ENCODE measurements around the gene SLC9A9. TPM values are rescaled to one million over a fixed set of nuclear protein-coding genes. Genes with fewer than 3 reads are reported as not detected.

Gene SLC9A9
- total RNA-seq, 1 experiment from 2014 or later: 1.5 TPM

DNA sequence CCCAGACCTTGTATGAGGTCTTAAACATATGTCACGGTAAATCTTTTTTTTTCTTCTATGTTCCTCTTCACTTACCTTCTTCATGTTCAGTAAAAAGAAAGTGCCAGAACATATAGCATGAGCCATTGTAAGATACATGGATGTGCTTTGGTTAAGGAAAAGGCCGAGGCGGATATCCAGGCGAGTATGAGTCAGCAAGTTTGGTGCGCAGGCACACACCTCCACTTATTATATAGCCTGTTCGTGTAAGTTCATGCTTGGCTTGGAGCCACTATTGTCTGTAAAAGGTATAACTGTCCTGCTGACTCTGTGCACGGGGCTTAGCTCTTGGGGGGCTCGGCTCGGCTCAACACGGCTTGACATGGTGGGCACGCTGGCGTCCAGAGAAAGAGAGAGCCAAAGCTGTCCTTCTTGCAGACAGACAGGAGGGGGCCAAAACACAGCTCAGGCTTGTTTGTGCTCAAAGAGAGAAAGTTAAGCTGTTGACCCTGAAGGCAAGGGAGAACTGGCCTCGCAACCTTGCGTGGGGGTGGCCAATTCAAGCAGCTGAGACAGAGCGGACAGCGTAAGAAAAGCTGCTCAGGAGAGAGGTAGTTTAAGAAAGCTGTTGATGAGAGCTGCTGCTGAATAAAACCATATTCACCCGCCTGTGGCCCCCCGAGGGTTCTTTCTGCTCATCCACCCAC lies 251.2 kb downstream of the SLC9A9 start:
- Mint-ChIP-seq H3K9me3 (ENCODE audit: low read depth, unreplicated experiment) (no peaks in the 10 kb centered on the region), H3K4me1 (ENCODE audit: low read depth, unreplicated experiment) (peaks cover 17% of the 10 kb centered on the region), H3K36me3 (ENCODE audit: insufficient read depth, unreplicated experiment) (no peaks in the 10 kb centered on the region), H3K27ac (ENCODE audit: unreplicated experiment) (no peak overlapping the region), H3K27me3 (ENCODE audit: unreplicated experiment) (peaks cover 4% of the 10 kb centered on the region), H3K4me3 (ENCODE audit: low read depth, unreplicated experiment) (no peak overlapping the region)
- BruUV-seq (replicated peaks): no TSS peak
- intact Hi-C loops (cut with micrococcal nuclease; ENCODE audit: unreplicated experiment): no loop called here
- CTCF ChIA-PET: interaction anchor here (0.7 to 2.0 kb wide), 3 partner anchors 9 to 332 kb away, joined by 3 to 6 read pairs (median 3); no protein-coding TSS in a partner anchor
- DNase-seq: no peak
- TF ChIP-seq, protein P1, sequence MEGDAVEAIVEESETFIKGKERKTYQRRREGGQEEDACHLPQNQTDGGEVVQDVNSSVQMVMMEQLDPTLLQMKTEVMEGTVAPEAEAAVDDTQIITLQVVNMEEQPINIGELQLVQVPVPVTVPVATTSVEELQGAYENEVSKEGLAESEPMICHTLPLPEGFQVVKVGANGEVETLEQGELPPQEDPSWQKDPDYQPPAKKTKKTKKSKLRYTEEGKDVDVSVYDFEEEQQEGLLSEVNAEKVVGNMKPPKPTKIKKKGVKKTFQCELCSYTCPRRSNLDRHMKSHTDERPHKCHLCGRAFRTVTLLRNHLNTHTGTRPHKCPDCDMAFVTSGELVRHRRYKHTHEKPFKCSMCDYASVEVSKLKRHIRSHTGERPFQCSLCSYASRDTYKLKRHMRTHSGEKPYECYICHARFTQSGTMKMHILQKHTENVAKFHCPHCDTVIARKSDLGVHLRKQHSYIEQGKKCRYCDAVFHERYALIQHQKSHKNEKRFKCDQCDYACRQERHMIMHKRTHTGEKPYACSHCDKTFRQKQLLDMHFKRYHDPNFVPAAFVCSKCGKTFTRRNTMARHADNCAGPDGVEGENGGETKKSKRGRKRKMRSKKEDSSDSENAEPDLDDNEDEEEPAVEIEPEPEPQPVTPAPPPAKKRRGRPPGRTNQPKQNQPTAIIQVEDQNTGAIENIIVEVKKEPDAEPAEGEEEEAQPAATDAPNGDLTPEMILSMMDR (IDR thresholded peaks at IDR 0.05; ENCODE audit: unreplicated experiment): no peak

DNA sequence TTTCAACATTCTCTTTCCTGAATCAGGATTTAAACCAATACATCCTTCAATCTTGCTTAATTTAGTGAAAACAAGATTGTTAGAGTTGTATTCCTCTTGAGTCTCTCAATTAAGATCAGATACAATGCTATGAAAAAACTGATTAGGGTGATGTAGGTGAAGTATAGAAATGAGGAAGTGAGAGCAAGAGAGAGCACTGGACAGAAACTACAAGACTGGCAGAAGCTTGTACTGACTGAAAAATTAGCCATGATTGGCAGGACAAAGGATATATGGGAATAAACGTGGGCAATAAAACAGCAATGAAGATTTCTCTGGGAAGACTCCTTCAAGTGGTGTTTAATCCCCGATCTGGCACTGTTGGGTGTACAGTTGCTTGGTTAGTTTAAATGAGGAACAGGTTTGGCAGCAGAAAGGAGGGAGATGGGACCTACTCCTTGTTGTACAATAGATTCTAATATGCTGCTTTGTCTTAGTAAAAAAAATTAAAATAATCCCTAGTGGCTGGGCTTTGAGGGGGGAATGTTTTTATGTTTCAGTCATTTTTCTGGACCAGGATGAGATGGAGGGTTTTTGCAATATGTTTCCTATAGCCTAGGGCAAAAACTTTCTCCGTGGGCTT lies 252.7 kb downstream of the SLC9A9 start:
- intact Hi-C loops (cut with micrococcal nuclease; ENCODE audit: unreplicated experiment): no loop called here
- peaks cover 17% of the 10 kb centered on the region for H3K4me1 Mint-ChIP-seq (ENCODE audit: low read depth, unreplicated experiment)
- H3K9me3 Mint-ChIP-seq (ENCODE audit: low read depth, unreplicated experiment): no peaks in the 10 kb centered on the region

DNA sequence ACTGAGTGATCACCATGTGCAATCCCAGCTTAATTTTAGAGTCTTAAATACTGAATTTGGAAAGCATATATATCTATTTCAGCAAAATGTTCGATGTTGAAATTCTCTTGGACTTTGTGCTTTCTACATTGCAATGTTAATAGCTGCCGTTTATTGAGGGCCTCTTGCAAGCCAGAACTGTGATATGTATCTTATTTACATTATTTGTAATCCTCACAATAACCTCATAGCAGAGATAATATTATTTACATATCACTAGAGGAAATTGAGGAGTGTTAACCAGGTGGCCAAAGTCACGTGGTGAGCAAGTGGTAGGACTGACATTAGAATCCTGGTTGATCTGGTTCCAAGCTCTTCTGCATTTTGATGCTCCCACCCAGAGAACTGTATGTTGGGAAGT lies 254.1 kb downstream of the SLC9A9 start:
- CTCF ChIA-PET: interaction anchor here (0.6 to 1.1 kb wide), 2 partner anchors 11 to 47 kb away, joined by 3 to 4 read pairs; no protein-coding TSS in a partner anchor
- intact Hi-C loops (cut with micrococcal nuclease; ENCODE audit: unreplicated experiment): no loop called here
- peaks cover 17% of the 10 kb centered on the region for H3K4me1 Mint-ChIP-seq (ENCODE audit: low read depth, unreplicated experiment)
- H3K36me3 Mint-ChIP-seq (ENCODE audit: insufficient read depth, unreplicated experiment): no peaks in the 10 kb centered on the region
- H3K4me3 Mint-ChIP-seq (ENCODE audit: low read depth, unreplicated experiment): no peak overlapping the region
- H3K9me3 Mint-ChIP-seq (ENCODE audit: low read depth, unreplicated experiment): no peaks in the 10 kb centered on the region
- H3K27ac Mint-ChIP-seq (ENCODE audit: unreplicated experiment): no peak overlapping the region
- peak; percentile 15 for DNase-seq
- BruUV-seq (replicated peaks): no TSS peak
- TF ChIP-seq, protein P1 (IDR thresholded peaks at IDR 0.05; ENCODE audit: unreplicated experiment): no peak
- H3K27me3 Mint-ChIP-seq (ENCODE audit: unreplicated experiment): peaks cover 18% of the 10 kb centered on the region

More for the DNA sequence above, 252.7 kb downstream of the SLC9A9 start:
- no peak overlapping the region for H3K4me3 Mint-ChIP-seq (ENCODE audit: low read depth, unreplicated experiment)
- CTCF ChIA-PET: no interaction called here
- no peaks in the 10 kb centered on the region for H3K36me3 Mint-ChIP-seq (ENCODE audit: insufficient read depth, unreplicated experiment)
- H3K27ac Mint-ChIP-seq (ENCODE audit: unreplicated experiment): no peak overlapping the region
- TF ChIP-seq, protein P1 (IDR thresholded peaks at IDR 0.05; ENCODE audit: unreplicated experiment): no peak
- BruUV-seq (replicated peaks): no TSS peak
- no peak for DNase-seq
- H3K27me3 Mint-ChIP-seq (ENCODE audit: unreplicated experiment): peaks cover 18% of the 10 kb centered on the region

DNA sequence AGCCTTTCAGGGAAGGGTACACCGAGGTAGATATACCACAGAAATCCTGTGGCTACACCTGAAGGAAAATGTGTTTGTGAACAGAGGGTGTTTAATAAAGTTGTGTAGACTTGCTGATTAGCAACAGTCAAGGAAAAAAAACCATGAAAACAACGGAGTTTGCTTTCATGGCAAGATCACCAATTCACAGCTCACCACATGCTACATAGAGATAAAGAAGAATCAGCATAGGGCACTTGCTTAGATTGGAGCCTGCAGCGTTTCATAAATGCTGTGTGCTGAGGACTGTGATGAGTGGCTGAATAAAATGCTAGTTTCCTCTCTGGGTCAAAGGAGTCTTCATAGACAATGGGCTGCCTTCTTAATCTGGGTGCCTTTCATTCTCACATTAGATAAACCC lies 257.6 kb downstream of the SLC9A9 start:
- no peaks in the 10 kb centered on the region for H3K36me3 Mint-ChIP-seq (ENCODE audit: insufficient read depth, unreplicated experiment)
- CTCF ChIA-PET: no interaction called here
- peaks cover 18% of the 10 kb centered on the region for H3K4me1 Mint-ChIP-seq (ENCODE audit: low read depth, unreplicated experiment)
- no peaks in the 10 kb centered on the region for H3K9me3 Mint-ChIP-seq (ENCODE audit: low read depth, unreplicated experiment)
- H3K27ac Mint-ChIP-seq (ENCODE audit: unreplicated experiment): no peak overlapping the region
- H3K27me3 Mint-ChIP-seq (ENCODE audit: unreplicated experiment): peaks cover 18% of the 10 kb centered on the region
- H3K4me3 Mint-ChIP-seq (ENCODE audit: low read depth, unreplicated experiment): no peak overlapping the region
- DNase-seq: no peak
- no TSS peak for BruUV-seq (replicated peaks)
- intact Hi-C loops (cut with micrococcal nuclease; ENCODE audit: unreplicated experiment): no loop called here
- TF ChIP-seq, protein P1 (IDR thresholded peaks at IDR 0.05; ENCODE audit: unreplicated experiment): no peak

All from Calu3 (cell line).